Skeletal muscle cell (primary cell): ENCODE data around the gene EDIL3.
A peak's percentile ranks its signal among the peaks of the same experiment; 100 is the strongest.

Experiments used
- DNase-seq: peaks from one replicate; pipeline ENCODE4 v3.0.0-alpha.2; 2010; ENCODE audit warnings: low read depth
- H3K4me3 ChIP-seq: 2 replicates; pipeline ENCODE4 v1.5.1; 2011; ENCODE audit warnings: low read depth, mild to moderate bottlenecking, control low read depth, low read length, moderate library complexity

EDIL3 gene

GRCh38 chr5:84273517-84273883, 111.2 kb downstream of the EDIL3 start:
- DNase-seq: no peak
- H3K4me3 ChIP-seq: no peak overlapping the region

- no peak overlapping the region for H3K4me3 ChIP-seq
- no peak for DNase-seq
These were observed 111.7 kb downstream of the EDIL3 start for GRCh38 chr5:84272771-84273516.

- DNase-seq: no peak
- no peak overlapping the region for H3K4me3 ChIP-seq
These were observed 118.7 kb downstream of the EDIL3 start for GRCh38 chr5:84265739-84266550.

- DNase-seq: no peak
These were observed 119.5 kb downstream of the EDIL3 start for GRCh38 chr5:84265130-84265529.

GRCh38 chr5:84260939-84261338, 123.7 kb downstream of the EDIL3 start:
- H3K4me3 ChIP-seq: no peak overlapping the region
- no peak for DNase-seq

More at GRCh38 chr5:84265130-84265529, 119.5 kb downstream of the EDIL3 start:
- H3K4me3 ChIP-seq: no peak overlapping the region

GRCh38 chr5:84260140-84260539, 124.5 kb downstream of the EDIL3 start:
- DNase-seq: no peak
- no peak overlapping the region for H3K4me3 ChIP-seq

- H3K4me3 ChIP-seq: no peak overlapping the region
- DNase-seq: no peak
These were observed 125.2 kb downstream of the EDIL3 start for GRCh38 chr5:84259283-84260045.

- no peak for DNase-seq
- no peak overlapping the region for H3K4me3 ChIP-seq
These were observed 127.6 kb downstream of the EDIL3 start for GRCh38 chr5:84257061-84257460.

- peak; percentile 3 for DNase-seq
- no peak overlapping the region for H3K4me3 ChIP-seq
These were observed 129.4 kb downstream of the EDIL3 start for GRCh38 chr5:84255315-84255714.

GRCh38 chr5:84253946-84254345, 130.7 kb downstream of the EDIL3 start:
- no peak for DNase-seq
- H3K4me3 ChIP-seq: no peak overlapping the region

GRCh38 chr5:84251503-84251902, 133.2 kb downstream of the EDIL3 start:
- no peak overlapping the region for H3K4me3 ChIP-seq
- no peak for DNase-seq

GRCh38 chr5:84249918-84250630, 134.6 kb downstream of the EDIL3 start:
- peak; percentile 65 for DNase-seq
- H3K4me3 ChIP-seq: no peak overlapping the region

GRCh38 chr5:84248013-84248412, 136.7 kb downstream of the EDIL3 start:
- DNase-seq: no peak
- no peak overlapping the region for H3K4me3 ChIP-seq

GRCh38 chr5:84242286-84242685, 142.4 kb downstream of the EDIL3 start:
- peak; percentile 51 for DNase-seq
- no peak overlapping the region for H3K4me3 ChIP-seq

GRCh38 chr5:84239494-84239893, 145.2 kb downstream of the EDIL3 start:
- DNase-seq: peak; percentile 31

GRCh38 chr5:84237126-84237525, 147.6 kb downstream of the EDIL3 start:
- DNase-seq: no peak
- H3K4me3 ChIP-seq: no peak overlapping the region

More at GRCh38 chr5:84239494-84239893, 145.2 kb downstream of the EDIL3 start:
- H3K4me3 ChIP-seq: no peak overlapping the region

- no peak overlapping the region for H3K4me3 ChIP-seq
- DNase-seq: no peak
These were observed 153.2 kb downstream of the EDIL3 start for GRCh38 chr5:84231433-84231832.

GRCh38 chr5:84229045-84229444, 155.6 kb downstream of the EDIL3 start:
- DNase-seq: no peak
- H3K4me3 ChIP-seq: no peak overlapping the region

GRCh38 chr5:84228266-84228665, 156.4 kb downstream of the EDIL3 start:
- no peak for DNase-seq
- no peak overlapping the region for H3K4me3 ChIP-seq
